ENCODE measurements around the gene SNAPC2. TPM values are rescaled to one million over a fixed set of nuclear protein-coding genes. Genes with fewer than 3 reads are reported as not detected.

Gene SNAPC2
- total and polyA plus RNA-seq, 7 donors: 11.6 to 31.2 (median 20.3) TPM

- Histone ChIP-seq H3K4me1 (peaks cover 0 to 49% (median 38%) of the 10 kb centered on the region in 4 donors), H3K27me3 (no peaks in the 10 kb centered on the region), H3K9me3 (no peaks in the 10 kb centered on the region), H3K36me3 (peaks cover 50 to 76% (median 65%) of the 10 kb centered on the region in 4 donors), H3K27ac (peak overlapping the region in 3 of 4 donors; percentile 93 to 97 (median 94)), H3K4me3 (no peak overlapping the region)
- DNase-seq: no peak
- intact Hi-C loops (cut with DNase I): no loop called here
- TF ChIP-seq, protein P1, sequence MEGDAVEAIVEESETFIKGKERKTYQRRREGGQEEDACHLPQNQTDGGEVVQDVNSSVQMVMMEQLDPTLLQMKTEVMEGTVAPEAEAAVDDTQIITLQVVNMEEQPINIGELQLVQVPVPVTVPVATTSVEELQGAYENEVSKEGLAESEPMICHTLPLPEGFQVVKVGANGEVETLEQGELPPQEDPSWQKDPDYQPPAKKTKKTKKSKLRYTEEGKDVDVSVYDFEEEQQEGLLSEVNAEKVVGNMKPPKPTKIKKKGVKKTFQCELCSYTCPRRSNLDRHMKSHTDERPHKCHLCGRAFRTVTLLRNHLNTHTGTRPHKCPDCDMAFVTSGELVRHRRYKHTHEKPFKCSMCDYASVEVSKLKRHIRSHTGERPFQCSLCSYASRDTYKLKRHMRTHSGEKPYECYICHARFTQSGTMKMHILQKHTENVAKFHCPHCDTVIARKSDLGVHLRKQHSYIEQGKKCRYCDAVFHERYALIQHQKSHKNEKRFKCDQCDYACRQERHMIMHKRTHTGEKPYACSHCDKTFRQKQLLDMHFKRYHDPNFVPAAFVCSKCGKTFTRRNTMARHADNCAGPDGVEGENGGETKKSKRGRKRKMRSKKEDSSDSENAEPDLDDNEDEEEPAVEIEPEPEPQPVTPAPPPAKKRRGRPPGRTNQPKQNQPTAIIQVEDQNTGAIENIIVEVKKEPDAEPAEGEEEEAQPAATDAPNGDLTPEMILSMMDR (IDR thresholded peaks at IDR 0.05): peak in 2 of 4 experiments; percentile 10 to 21
- TF ChIP-seq EP300 (IDR thresholded peaks at IDR 0.05) (no peak), POLR2A (IDR thresholded peaks at IDR 0.05) (no peak), POLR2AphosphoS5 (IDR thresholded peaks at IDR 0.05) (no peak)
- WGBS, 2 donors: 88 to 93% methylated on average over 14 of the region's 14 CpGs
Measured at GRCh38 chr19:7933411-7933810, 13.3 kb downstream of the SNAPC2 start.

DNA sequence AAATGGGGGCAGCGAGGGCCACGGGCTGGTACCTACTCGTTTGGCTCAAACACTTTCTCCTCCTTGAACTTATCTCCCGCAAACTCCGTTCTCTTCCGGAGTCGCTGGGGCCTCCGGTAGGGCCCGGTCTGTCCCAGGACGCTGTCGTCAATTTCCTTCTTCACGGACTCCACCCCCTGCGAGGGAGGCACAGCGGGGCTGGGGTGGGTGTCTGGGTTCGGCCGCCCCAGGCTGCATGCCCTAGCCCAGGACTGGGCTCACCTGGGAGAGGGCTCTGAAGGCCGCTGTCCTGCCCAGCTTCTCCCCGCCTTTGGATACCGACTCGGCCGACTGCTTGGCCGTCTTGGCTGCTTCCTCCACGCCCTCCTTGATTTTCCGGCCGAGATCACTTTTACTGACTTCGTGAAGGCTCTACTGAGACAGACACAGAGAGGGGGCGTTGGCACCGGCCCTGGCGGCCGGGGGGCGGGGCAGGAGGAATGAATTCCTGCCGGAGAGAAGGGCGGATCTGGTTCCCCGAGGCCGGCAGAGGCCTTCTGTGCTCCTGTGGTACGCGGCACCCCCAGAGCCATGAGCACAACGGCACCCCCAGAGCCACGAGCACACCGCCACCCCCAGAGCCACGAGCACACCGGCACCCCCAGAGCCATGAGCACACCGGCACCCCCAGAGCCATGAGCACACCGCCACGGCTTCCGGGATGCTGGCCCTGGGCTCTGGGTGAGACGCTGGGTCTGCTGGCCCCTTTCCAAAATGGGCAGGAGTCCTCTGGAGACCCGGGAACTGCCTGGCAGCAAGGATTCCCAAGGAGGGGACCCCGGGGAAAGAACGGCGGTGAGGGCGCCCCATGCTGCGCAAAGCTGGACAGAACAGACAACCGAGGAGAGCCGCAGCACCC is 13.9 kb downstream of the SNAPC2 start:
- intact Hi-C loops (cut with DNase I): no loop called here
- H3K9me3 ChIP-seq: no peaks in the 10 kb centered on the region
- peak; percentile 63 for DNase-seq
- no peak overlapping the region for H3K4me3 ChIP-seq
- no peaks in the 10 kb centered on the region for H3K27me3 ChIP-seq
- TF ChIP-seq, protein P1 (IDR thresholded peaks at IDR 0.05): peak in 1 of 4 experiments; percentile 6
- no peak for TF ChIP-seq POLR2A (IDR thresholded peaks at IDR 0.05)
- TF ChIP-seq EP300 (IDR thresholded peaks at IDR 0.05): no peak
- no peak for TF ChIP-seq POLR2AphosphoS5 (IDR thresholded peaks at IDR 0.05)
- peaks cover 50 to 83% (median 65%) of the 10 kb centered on the region in 4 donors for H3K36me3 ChIP-seq
- peak overlapping the region; percentile 4 to 97 (median 94) for H3K27ac ChIP-seq
- peaks cover 0 to 43% (median 36%) of the 10 kb centered on the region in 4 donors for H3K4me1 ChIP-seq
- WGBS, 2 donors: 80 to 86% methylated on average over 55 of the region's 55 CpGs

GRCh38 chr19:7934766-7935165 is 14.6 kb downstream of the SNAPC2 start:
- Histone ChIP-seq H3K27me3 (no peaks in the 10 kb centered on the region), H3K36me3 (peaks cover 50 to 90% (median 66%) of the 10 kb centered on the region in 4 donors), H3K4me1 (peaks cover 0 to 36% (median 33%) of the 10 kb centered on the region in 4 donors), H3K4me3 (no peak overlapping the region), H3K27ac (peak overlapping the region in 3 of 4 donors; percentile 40 to 97 (median 93)), H3K9me3 (no peaks in the 10 kb centered on the region)
- DNase-seq: no peak
- TF ChIP-seq POLR2AphosphoS5 (IDR thresholded peaks at IDR 0.05) (no peak), POLR2A (IDR thresholded peaks at IDR 0.05) (no peak), EP300 (IDR thresholded peaks at IDR 0.05) (no peak)
- TF ChIP-seq, protein P1 (IDR thresholded peaks at IDR 0.05): no peak
- intact Hi-C loops (cut with DNase I): no loop called here
- WGBS, 2 donors: 87 to 93% methylated on average over 21 of the region's 21 CpGs

DNA sequence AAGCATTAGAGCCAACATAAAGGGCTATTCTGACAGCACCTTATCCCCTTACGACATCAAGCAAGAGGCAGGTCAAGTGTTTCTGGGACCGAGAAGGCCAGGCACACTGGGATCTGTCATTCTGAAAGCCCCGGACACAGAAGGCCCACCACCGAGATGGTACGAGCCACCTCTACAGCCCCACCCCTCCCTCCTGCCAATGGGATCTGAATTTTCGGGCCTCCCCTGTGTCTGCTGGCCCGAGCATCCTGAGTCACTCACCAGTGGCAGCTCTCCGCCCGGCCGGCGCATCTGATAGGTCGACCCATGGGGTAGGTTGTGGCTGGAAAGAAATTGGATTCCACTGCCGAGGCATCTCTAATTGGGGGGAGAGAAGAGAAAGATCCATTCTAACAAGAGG is 20.7 kb downstream of the SNAPC2 start:
- WGBS, 2 donors: 94% methylated on average over 13 of the region's 13 CpGs
- no peak for DNase-seq
- Histone ChIP-seq H3K4me1 (peaks cover 3 to 53% (median 37%) of the 10 kb centered on the region in 4 donors), H3K27ac (no peak overlapping the region), H3K27me3 (no peaks in the 10 kb centered on the region), H3K36me3 (peaks cover 16 to 54% (median 34%) of the 10 kb centered on the region in 4 donors), H3K9me3 (no peaks in the 10 kb centered on the region), H3K4me3 (no peak overlapping the region)
- intact Hi-C loops (cut with DNase I): no loop called here
- TF ChIP-seq EP300 (IDR thresholded peaks at IDR 0.05) (no peak), POLR2AphosphoS5 (IDR thresholded peaks at IDR 0.05) (no peak), POLR2A (IDR thresholded peaks at IDR 0.05) (no peak)
- TF ChIP-seq, protein P1 (IDR thresholded peaks at IDR 0.05): no peak
